Heart right ventricle (tissue), 16 donors: Measurements from ENCODE around the gene GCLC. TPM values are rescaled to one million over a fixed set of nuclear protein-coding genes. Genes with fewer than 3 reads are reported as not detected.

Source experiments
- ATAC-seq, 8 donors: fragments of 200-7000 bp; cut with Tn5 transposase; one replicate each; pipeline ENCODE4 v1.9.1; 2020; ENCODE audit warnings: mild to moderate bottlenecking in 8 of 8, moderate library complexity in 8 of 8, moderate number of reproducible peaks in 1 of 8
- DNase-seq, 2 donors: peaks; one replicate each; pipeline ENCODE4 v3.0.0-alpha.2; 2020
- H3K27ac ChIP-seq, 10 donors: fragments of 200-600 bp; sonication (generic) in 2 of 10; one replicate each; pipeline versions ENCODE4 v1.5.0 to v1.8.0; 2020 to 2022; ENCODE audit warnings: mild to moderate bottlenecking in 3 of 10
- H3K27me3 ChIP-seq, 7 donors: fragments of 200-600 bp; one replicate each; pipeline ENCODE4 v1.8.0; 2021 to 2022; ENCODE audit warnings: mild to moderate bottlenecking in 2 of 7
- H3K36me3 ChIP-seq, 9 donors: fragments of 200-600 bp; sonication (generic) in 1 of 9; one replicate each; pipeline versions ENCODE4 v1.5.0 to v1.8.0; 2020 to 2022; ENCODE audit warnings: mild to moderate bottlenecking in 2 of 9
- H3K4me1 ChIP-seq, 9 donors: fragments of 200-600 bp; sonication (generic) in 1 of 9; one replicate each; pipeline versions ENCODE4 v1.5.0 to v1.8.0; 2020 to 2022; ENCODE audit warnings: mild to moderate bottlenecking in 4 of 9
- H3K4me3 ChIP-seq, 10 donors: fragments of 200-600 bp; sonication (generic) in 2 of 10; one replicate each; pipeline versions ENCODE4 v1.5.0 to v1.8.0; 2020 to 2022; ENCODE audit warnings: mild to moderate bottlenecking in 7 of 10, moderate library complexity in 2 of 10
- H3K9me3 ChIP-seq, 11 donors: fragments of 200-600 bp in 10 of 11; sonication (generic) in 2 of 11; one replicate each; pipeline versions ENCODE4 v1.5.0 to v1.8.0; 2013 to 2022; ENCODE audit warnings: mild to moderate bottlenecking in 2 of 11, control low read depth in 1 of 11, moderate library complexity in 1 of 11
- WGBS, 2 donors: extraction: QIAGEN DNeasy Blood & Tissue Kit; methylation state at CpG; one replicate each; pipeline ENCODE4 v1.1.7; 2013; ENCODE audit warnings: inconsistent platforms in 1 of 2; 5-methylcytosine and 5-hydroxymethylcytosine counted together
- intact Hi-C, 10 donors: fragments of 100-400 bp; cut with DNase I; formaldehyde crosslinking; loops; one replicate each; pipeline versions ENCODE4 v1.11.1 to v1.14.2; 2022
- polyA plus RNA-seq, 2 donors: library from polyadenylated mRNA; stranded (reverse); fragments of 200-250 nt; gene quantifications; one replicate each; pipeline ENCODE4 v1.2.3, GENCODE V29; 2013
- total RNA-seq, 10 donors: library from RNA; stranded (reverse); fragmentation: NEBNext Ultra II Directional in 3 of 10; extraction: Animal tissue kit (Norgen Biotek cat#: 25700) in 3 of 10; gene quantifications; one replicate each; pipeline versions ENCODE4 v1.2.1 to v1.2.4, GENCODE V29; 2021 to 2023
- TF ChIP-seq, protein P1 (sequence below), 9 donors: fragments of 200-600 bp; sonication (generic) in 2 of 9; IDR thresholded peaks; one replicate each; pipeline versions ENCODE4 v1.5.0 to v1.8.0; 2021 to 2022; ENCODE audit warnings: antibody characterized with exemption in 9 of 9, mild to moderate bottlenecking in 5 of 9, moderate library complexity in 1 of 9
- donor health status: Arrhythmogenic right ventricular cardiomyopathy.
- donor health status: ischemic (EF 13 %, LVEDD 7.1; RV severe dilation, severe dysfunction).
- donor health status: healthy with polysubstance abuse.
- donor health status: DM: no; HTN: yes; CAD: no.
- donor health status: DM: no; HTN: no; CAD: no.
- donor health status: ischemic (EF 25% LVEDD 6.9; RV normal size, moderate dysfunction).
- donor health status: ischemic (EF 25% LVEDD 5.7; RV mildly dilated, moderate dysfunction).
- donor health status: healthy.
- donor health status: DM: yes; HTN: yes; CAD: no.
- donor health status: Ischemic cardiomyopathy.
- donor health status: ischemic (EF 35%, LVEDD 5.7; RV mildly dilated, moderate dysfunction).
- donor health status: nonischemic (EF 11% LVEDD 7.7; RV severe dilation, severe dysfunction).
- donor health status: DM: yes; HTN: yes; CAD: no.
- donor health status: PGD.
- donor health status: ischemic (EF 29% LVEDD 5.4; RV normal size, mild dysfunction).
- donor health status: nonischemic (EF 23%, LVEDD 6.1; RV moderate dilation, normal function).

GCLC gene
- total and polyA plus RNA-seq, 12 donors, result 6.0 to 42.8 (median 34.2) TPM

DNA sequence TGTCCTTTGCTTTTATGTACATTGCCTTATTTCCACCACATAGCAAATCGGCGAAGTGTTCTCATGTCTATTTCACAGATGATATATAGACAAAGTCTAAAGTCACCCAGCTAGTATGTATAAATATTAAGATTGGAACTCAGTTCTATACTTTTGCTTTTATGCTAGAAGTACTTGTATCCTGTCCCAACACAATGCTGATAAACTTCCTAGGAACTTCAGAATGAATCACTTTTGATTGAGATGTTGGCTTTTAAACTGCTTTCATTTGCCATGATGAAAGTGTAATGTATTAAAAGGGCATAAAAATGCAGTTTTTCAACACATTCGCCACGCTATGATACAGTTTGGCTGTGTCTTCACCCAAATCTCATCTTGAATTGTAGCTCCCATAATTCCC lies 50.8 kb downstream of the GCLC start:
- TF ChIP-seq, protein P1, sequence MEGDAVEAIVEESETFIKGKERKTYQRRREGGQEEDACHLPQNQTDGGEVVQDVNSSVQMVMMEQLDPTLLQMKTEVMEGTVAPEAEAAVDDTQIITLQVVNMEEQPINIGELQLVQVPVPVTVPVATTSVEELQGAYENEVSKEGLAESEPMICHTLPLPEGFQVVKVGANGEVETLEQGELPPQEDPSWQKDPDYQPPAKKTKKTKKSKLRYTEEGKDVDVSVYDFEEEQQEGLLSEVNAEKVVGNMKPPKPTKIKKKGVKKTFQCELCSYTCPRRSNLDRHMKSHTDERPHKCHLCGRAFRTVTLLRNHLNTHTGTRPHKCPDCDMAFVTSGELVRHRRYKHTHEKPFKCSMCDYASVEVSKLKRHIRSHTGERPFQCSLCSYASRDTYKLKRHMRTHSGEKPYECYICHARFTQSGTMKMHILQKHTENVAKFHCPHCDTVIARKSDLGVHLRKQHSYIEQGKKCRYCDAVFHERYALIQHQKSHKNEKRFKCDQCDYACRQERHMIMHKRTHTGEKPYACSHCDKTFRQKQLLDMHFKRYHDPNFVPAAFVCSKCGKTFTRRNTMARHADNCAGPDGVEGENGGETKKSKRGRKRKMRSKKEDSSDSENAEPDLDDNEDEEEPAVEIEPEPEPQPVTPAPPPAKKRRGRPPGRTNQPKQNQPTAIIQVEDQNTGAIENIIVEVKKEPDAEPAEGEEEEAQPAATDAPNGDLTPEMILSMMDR (IDR thresholded peaks at IDR 0.05), result no peak
- Histone ChIP-seq H3K4me1 (peaks cover 0 to 12% (median 5%) of the 10 kb centered on the region in 9 donors), H3K9me3 (no peaks in the 10 kb centered on the region), H3K4me3 (no peak overlapping the region), H3K36me3 (peaks cover 0 to 27% (median 0%) of the 10 kb centered on the region in 9 donors), H3K27ac (no peak overlapping the region), H3K27me3 (no peaks in the 10 kb centered on the region)
- WGBS, 2 donors, result 89 to 94% methylated on average over 4 of the region's 4 CpGs
- DNase-seq (no peak), ATAC-seq (no peak)
- intact Hi-C loops, result loop anchor here in 7 of 10 donors (5.0 to 10.0 kb wide), 4 partner anchors 51 to 461 kb away; partner anchors contain the start of gene GCLC (in 1 of the 7)

DNA sequence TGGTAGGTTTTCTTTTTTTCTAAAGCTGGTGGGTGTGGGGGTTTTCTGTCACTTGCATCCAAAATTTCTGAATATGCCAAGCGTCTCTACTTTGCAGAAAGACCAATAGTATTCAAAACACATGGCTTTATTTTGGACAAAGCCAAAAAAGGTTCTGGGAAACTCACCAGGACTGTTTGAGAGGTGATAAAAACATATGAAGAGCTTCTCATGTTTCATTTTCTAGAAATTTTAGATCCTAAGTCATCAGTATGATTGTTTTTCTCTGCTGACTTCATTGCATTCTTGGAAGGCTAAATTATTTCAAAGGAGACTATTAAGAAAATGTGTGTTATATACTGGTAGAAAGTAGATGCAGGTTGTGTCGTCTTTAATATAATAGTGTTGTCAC lies 51.3 kb downstream of the GCLC start:
- no peaks in the 10 kb centered on the region for H3K9me3 ChIP-seq
- DNase-seq, result no peak
- TF ChIP-seq, protein P1 (IDR thresholded peaks at IDR 0.05), result no peak
- intact Hi-C loops, result loop anchor here in 9 of 10 donors (1.0 to 10.0 kb wide), 10 partner anchors 51 to 461 kb away; partner anchors contain the start of gene GCLC (in 1 of the 9)
- no peak overlapping the region for H3K27ac ChIP-seq
- peaks cover 0 to 22% (median 0%) of the 10 kb centered on the region in 9 donors for H3K36me3 ChIP-seq
- no peak for ATAC-seq
- no peaks in the 10 kb centered on the region for H3K27me3 ChIP-seq
- 60 to 70% methylated on average over 2 of the region's 2 CpGs for WGBS, 2 donors
- H3K4me1 ChIP-seq, result peaks cover 0 to 12% (median 5%) of the 10 kb centered on the region in 9 donors
- H3K4me3 ChIP-seq, result peak overlapping the region in 5 of 10 donors; percentile 16 to 31 (median 25)

DNA sequence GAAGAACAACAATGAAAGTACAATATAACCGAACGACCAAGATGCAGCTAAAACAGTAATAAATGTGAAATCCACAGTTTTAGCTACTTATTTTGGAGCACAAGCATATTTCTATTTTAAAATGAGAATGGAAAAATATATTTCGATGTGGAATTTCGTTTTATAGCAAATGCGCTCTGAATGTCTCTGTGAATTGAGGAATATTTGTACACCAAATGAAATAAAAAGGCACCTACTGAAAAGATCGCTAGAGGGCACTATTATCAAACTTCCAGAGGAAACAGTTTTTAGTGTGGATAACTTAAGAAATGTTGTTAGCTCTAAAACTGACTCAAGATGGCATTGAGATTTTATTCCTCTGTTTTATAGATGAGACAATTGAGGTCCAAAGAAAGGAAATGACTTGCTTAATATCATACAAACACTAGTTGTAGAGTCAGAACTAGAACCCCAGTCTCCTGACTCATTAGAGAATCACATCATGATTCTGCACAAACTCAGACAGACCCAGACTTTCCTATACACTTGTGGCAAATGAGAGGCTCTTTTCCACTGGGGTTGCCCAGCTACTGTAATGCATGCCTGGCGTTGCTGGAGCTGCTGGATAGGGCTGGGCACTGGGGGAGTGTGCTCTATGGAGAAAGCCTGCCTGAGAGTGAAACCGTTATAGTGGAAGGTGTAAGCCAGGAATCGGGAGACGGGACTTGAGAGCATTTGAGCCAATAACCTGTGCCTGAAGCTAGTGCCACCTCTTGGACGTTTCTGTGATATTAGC lies 51.9 kb downstream of the GCLC start:
- H3K4me1 ChIP-seq, result peaks cover 0 to 12% (median 5%) of the 10 kb centered on the region in 9 donors
- no peak overlapping the region for H3K27ac ChIP-seq
- peak; percentile 38 to 85 (median 70) for ATAC-seq
- intact Hi-C loops, result loop anchor here in 9 of 10 donors (1.0 to 10.0 kb wide), 10 partner anchors 52 to 462 kb away; partner anchors contain the start of gene GCLC (in 1 of the 9)
- H3K36me3 ChIP-seq, result peaks cover 0 to 17% (median 0%) of the 10 kb centered on the region in 9 donors
- H3K4me3 ChIP-seq, result peak overlapping the region in 5 of 10 donors; percentile 16 to 31 (median 25)
- H3K9me3 ChIP-seq, result no peaks in the 10 kb centered on the region
- H3K27me3 ChIP-seq, result no peaks in the 10 kb centered on the region
- 20 to 27% methylated on average over 11 of the region's 11 CpGs for WGBS, 2 donors
- no peak for DNase-seq
- TF ChIP-seq, protein P1 (IDR thresholded peaks at IDR 0.05), result peak; percentile 51 to 87 (median 82)

DNA sequence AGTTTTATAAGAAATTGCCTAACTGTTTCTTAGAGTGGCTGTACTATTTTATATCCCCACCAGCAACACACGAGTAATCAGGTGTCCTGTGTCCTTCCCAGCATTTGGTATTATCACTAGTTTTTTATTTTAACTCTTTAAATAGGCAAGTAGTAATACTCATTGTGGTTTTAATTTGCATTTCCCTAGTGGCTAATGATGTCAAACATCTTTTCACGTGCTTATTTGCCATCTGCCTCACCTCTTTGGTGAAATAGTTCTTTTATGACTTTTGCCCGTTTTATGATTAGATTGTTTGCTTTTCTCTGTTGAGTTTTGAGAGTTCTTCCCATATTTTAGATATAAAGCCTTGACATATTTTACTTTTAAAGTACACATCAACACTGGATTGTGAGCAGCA lies 57.8 kb downstream of the GCLC start:
- H3K9me3 ChIP-seq, result no peaks in the 10 kb centered on the region
- peaks cover 2 to 29% (median 22%) of the 10 kb centered on the region in 9 donors for H3K4me1 ChIP-seq
- no peak overlapping the region for H3K4me3 ChIP-seq
- intact Hi-C loops, result loop anchor here in 7 of 10 donors (10.0 kb wide), 6 partner anchors 52 to 492 kb away; partner anchors contain the start of genes ELOVL5 (in 1 of the 7) and GSTA4 (in 1 of the 7)
- TF ChIP-seq, protein P1 (IDR thresholded peaks at IDR 0.05), result no peak
- 45 to 53% methylated on average over 3 of the region's 3 CpGs for WGBS, 2 donors
- H3K36me3 ChIP-seq, result no peaks in the 10 kb centered on the region
- ATAC-seq (no peak), DNase-seq (no peak)
- peaks cover 0 to 18% (median 0%) of the 10 kb centered on the region in 7 donors for H3K27me3 ChIP-seq
- H3K27ac ChIP-seq, result no peak overlapping the region
